HG02571 (cell line): ENCODE data around the gene RNF175.

Experiments
- ATAC-seq: cut with Tn5 transposase; IDR thresholded peaks from one replicate; pipeline ENCODE4 v1.9.1; 2021; ENCODE audit warnings: mild to moderate bottlenecking, moderate library complexity; ENCODE audit not compliant: unreplicated experiment

RNF175 gene

GRCh38 chr4:153759407-153760316 is at the start of gene RNF175:
TSS of gene RNF175 (minus strand) at chr4:153760024. CDS start at chr4:153759862, 162 bp downstream.
- no peak for ATAC-seq

- no peak for ATAC-seq
Observed at GRCh38 chr4:153809307-153809706, 49.5 kb upstream of the RNF175 start.

GRCh38 chr4:153808175-153808574 is 48.4 kb upstream of the RNF175 start:
- ATAC-seq = no peak

- ATAC-seq = no peak
Observed at GRCh38 chr4:153806073-153806472, 46.2 kb upstream of the RNF175 start.

- ATAC-seq = no peak
Observed at GRCh38 chr4:153804722-153805121, 44.9 kb upstream of the RNF175 start.

GRCh38 chr4:153799694-153800074 is 39.9 kb upstream of the RNF175 start:
- ATAC-seq = no peak

GRCh38 chr4:153798901-153799693 is 39.3 kb upstream of the RNF175 start:
- ATAC-seq = no peak

GRCh38 chr4:153798420-153798819 is 38.6 kb upstream of the RNF175 start:
- ATAC-seq = no peak

- ATAC-seq = no peak
Observed at GRCh38 chr4:153794006-153794405, 34.2 kb upstream of the RNF175 start.

GRCh38 chr4:153792618-153793247 is 32.9 kb upstream of the RNF175 start:
- ATAC-seq = no peak

- no peak for ATAC-seq
Observed at GRCh38 chr4:153791746-153792617, 32.2 kb upstream of the RNF175 start.

- no peak for ATAC-seq
Observed at GRCh38 chr4:153790962-153791551, 31.2 kb upstream of the RNF175 start.

GRCh38 chr4:153790500-153790865 is 30.7 kb upstream of the RNF175 start:
- ATAC-seq = no peak

GRCh38 chr4:153789741-153790499 is 30.1 kb upstream of the RNF175 start:
- ATAC-seq = no peak

- ATAC-seq = no peak
Observed at GRCh38 chr4:153788413-153789276, 28.8 kb upstream of the RNF175 start, which contains the start of gene SFRP2. TSS of gene SFRP2 (minus strand) at chr4:153789083. CDS start at chr4:153788835, 248 bp downstream.

GRCh38 chr4:153788051-153788412 is 28.2 kb upstream of the RNF175 start:
- ATAC-seq = no peak

GRCh38 chr4:153787575-153787974 is 27.8 kb upstream of the RNF175 start:
- no peak for ATAC-seq

GRCh38 chr4:153787061-153787560 is 27.3 kb upstream of the RNF175 start:
- ATAC-seq = no peak
